ENCODE measurements around the gene PALD1.

PALD1 gene

GRCh38 chr10:70615211-70615610 is 136.6 kb downstream of the PALD1 start:
- Histone ChIP-seq H3K27me3 (ENCODE audit: insufficient read depth, low read depth) (no peaks in the 10 kb centered on the region), H3K4me2 (no peak overlapping the region), H3K9ac (no peak overlapping the region), H3K36me3 (ENCODE audit: insufficient read depth) (no peaks in the 10 kb centered on the region), H3K79me2 (ENCODE audit: insufficient read depth, low read depth) (no peaks in the 10 kb centered on the region), H4K20me1 (ENCODE audit: insufficient read depth) (no peaks in the 10 kb centered on the region), H2AFZ (ENCODE audit: low read depth) (no peak overlapping the region), H3K27ac (no peak overlapping the region), H3K4me1 (ENCODE audit: low read depth, poor library complexity, severe bottlenecking) (no peaks in the 10 kb centered on the region), H3K4me3 (IDR thresholded peaks at IDR 0.05; ENCODE audit: insufficient read depth, low read depth, low read length) (no peak overlapping the region)
- TF ChIP-seq CTCF (conservative IDR thresholded peaks at IDR 0.05; ENCODE audit: low read depth, low read length), result no peak

- Histone ChIP-seq H3K4me1 (ENCODE audit: low read depth, poor library complexity, severe bottlenecking) (no peaks in the 10 kb centered on the region), H2AFZ (ENCODE audit: low read depth) (no peak overlapping the region), H3K4me2 (no peak overlapping the region), H3K36me3 (ENCODE audit: insufficient read depth) (no peaks in the 10 kb centered on the region), H3K79me2 (ENCODE audit: insufficient read depth, low read depth) (no peaks in the 10 kb centered on the region), H3K9ac (no peak overlapping the region), H3K4me3 (IDR thresholded peaks at IDR 0.05; ENCODE audit: insufficient read depth, low read depth, low read length) (no peak overlapping the region), H3K27me3 (ENCODE audit: insufficient read depth, low read depth) (no peaks in the 10 kb centered on the region), H4K20me1 (ENCODE audit: insufficient read depth) (no peaks in the 10 kb centered on the region), H3K27ac (no peak overlapping the region)
- no peak for TF ChIP-seq CTCF (conservative IDR thresholded peaks at IDR 0.05; ENCODE audit: low read depth, low read length)
These were observed 137.4 kb downstream of the PALD1 start for GRCh38 chr10:70615784-70616522.

DNA sequence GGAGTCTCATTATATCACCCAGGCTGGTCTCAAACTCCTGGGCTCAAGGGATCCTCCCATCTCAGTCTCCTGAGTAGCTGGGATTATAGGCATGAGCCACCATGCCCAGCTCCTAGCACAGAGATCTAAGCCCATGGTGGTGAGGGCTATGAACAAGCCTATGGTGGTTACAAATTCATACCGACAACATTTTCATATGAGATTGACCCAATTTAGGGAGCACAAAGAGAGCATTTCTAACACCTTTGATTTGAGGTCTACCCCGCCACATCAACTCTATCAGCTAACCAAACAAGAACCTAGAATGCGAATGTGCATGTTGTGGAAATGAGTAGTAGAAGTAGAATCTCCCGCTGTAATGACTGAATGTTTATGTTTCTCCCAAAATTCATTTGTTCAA is 138.2 kb downstream of the PALD1 start:
- Histone ChIP-seq H3K4me1 (ENCODE audit: low read depth, poor library complexity, severe bottlenecking) (no peaks in the 10 kb centered on the region), H3K79me2 (ENCODE audit: insufficient read depth, low read depth) (no peaks in the 10 kb centered on the region), H3K9ac (no peak overlapping the region), H3K4me3 (IDR thresholded peaks at IDR 0.05; ENCODE audit: insufficient read depth, low read depth, low read length) (no peak overlapping the region), H4K20me1 (ENCODE audit: insufficient read depth) (no peaks in the 10 kb centered on the region), H2AFZ (ENCODE audit: low read depth) (no peak overlapping the region), H3K36me3 (ENCODE audit: insufficient read depth) (no peaks in the 10 kb centered on the region), H3K4me2 (no peak overlapping the region), H3K27ac (no peak overlapping the region), H3K27me3 (ENCODE audit: insufficient read depth, low read depth) (no peaks in the 10 kb centered on the region)
- no peak for TF ChIP-seq CTCF (conservative IDR thresholded peaks at IDR 0.05; ENCODE audit: low read depth, low read length)

Data from KMS-11 (cell line).